Measurements from ENCODE around the gene MRPL39. TPM values are rescaled to one million over a fixed set of nuclear protein-coding genes. Genes with fewer than 3 reads are reported as not detected.

The MRPL39 gene
- total RNA-seq, 4 donors from 2014 or later, result 16.1 to 23.0 (median 19.9) TPM

DNA sequence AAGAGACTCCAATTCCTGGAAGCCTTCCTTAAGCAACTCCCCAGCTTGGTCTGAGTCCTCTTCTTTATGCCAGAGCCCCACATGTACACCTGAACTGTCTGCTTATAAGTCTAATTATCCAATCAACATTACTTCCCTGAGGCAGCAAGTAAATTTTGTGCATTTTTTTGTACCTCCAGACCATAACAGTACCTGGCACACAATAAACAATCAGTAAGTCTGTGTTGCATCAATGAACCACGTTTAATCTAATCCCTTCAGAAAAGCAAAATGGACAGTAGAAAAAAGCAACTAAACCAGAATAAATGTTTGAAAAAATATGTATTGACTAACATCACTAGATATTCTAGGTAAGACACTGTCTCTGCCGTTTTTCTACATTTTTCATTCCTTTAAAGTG, 20.5 kb downstream of the MRPL39 start:
- no peak overlapping the region for H3K27ac ChIP-seq
- no peak for TF ChIP-seq POLR2A (IDR thresholded peaks at IDR 0.05)
- TF ChIP-seq, protein P1, sequence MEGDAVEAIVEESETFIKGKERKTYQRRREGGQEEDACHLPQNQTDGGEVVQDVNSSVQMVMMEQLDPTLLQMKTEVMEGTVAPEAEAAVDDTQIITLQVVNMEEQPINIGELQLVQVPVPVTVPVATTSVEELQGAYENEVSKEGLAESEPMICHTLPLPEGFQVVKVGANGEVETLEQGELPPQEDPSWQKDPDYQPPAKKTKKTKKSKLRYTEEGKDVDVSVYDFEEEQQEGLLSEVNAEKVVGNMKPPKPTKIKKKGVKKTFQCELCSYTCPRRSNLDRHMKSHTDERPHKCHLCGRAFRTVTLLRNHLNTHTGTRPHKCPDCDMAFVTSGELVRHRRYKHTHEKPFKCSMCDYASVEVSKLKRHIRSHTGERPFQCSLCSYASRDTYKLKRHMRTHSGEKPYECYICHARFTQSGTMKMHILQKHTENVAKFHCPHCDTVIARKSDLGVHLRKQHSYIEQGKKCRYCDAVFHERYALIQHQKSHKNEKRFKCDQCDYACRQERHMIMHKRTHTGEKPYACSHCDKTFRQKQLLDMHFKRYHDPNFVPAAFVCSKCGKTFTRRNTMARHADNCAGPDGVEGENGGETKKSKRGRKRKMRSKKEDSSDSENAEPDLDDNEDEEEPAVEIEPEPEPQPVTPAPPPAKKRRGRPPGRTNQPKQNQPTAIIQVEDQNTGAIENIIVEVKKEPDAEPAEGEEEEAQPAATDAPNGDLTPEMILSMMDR (IDR thresholded peaks at IDR 0.05), result no peak
- WGBS, 2 donors, result 90 to 95% methylated on average over 2 of the region's 2 CpGs
- intact Hi-C loops (cut with DNase I), result no loop called here
- H3K9me3 ChIP-seq, result no peaks in the 10 kb centered on the region
- no peak for DNase-seq
- H3K36me3 ChIP-seq, result peaks cover 6 to 7% of the 10 kb centered on the region in 2 donors
- H3K4me3 ChIP-seq (replicated peaks in 1 of 3), result no peak overlapping the region
- H3K4me1 ChIP-seq, result no peaks in the 10 kb centered on the region
- H3K27me3 ChIP-seq, result no peaks in the 10 kb centered on the region

DNA sequence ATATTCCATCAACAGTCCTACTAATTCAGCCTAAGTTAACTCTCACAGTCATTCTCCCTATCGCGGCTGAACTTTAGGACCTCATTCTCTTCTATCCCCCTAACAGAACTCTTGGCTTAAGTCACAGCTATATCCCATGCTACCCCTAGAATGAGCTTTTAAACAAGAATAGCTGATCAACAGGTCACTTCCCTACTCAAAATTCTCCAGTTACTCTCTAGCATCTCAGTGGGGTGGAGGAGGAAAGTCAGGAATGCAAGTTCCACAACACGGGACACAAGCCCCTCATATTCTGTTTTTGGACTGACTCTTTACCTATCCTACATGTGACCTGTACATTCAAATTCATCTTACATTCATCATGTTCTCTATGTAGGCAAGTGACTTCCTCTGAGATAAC, 21.0 kb downstream of the MRPL39 start:
- H3K27ac ChIP-seq, result no peak overlapping the region
- no peaks in the 10 kb centered on the region for H3K4me1 ChIP-seq
- TF ChIP-seq, protein P1 (IDR thresholded peaks at IDR 0.05), result no peak
- no peak for TF ChIP-seq POLR2A (IDR thresholded peaks at IDR 0.05)
- H3K36me3 ChIP-seq, result peaks cover 5 to 6% of the 10 kb centered on the region in 2 donors
- H3K4me3 ChIP-seq (replicated peaks in 1 of 3), result no peak overlapping the region
- no peaks in the 10 kb centered on the region for H3K27me3 ChIP-seq
- DNase-seq, result no peak
- 95 to 97% methylated on average over 3 of the region's 3 CpGs for WGBS, 2 donors
- no peaks in the 10 kb centered on the region for H3K9me3 ChIP-seq
- intact Hi-C loops (cut with DNase I), result no loop called here

DNA sequence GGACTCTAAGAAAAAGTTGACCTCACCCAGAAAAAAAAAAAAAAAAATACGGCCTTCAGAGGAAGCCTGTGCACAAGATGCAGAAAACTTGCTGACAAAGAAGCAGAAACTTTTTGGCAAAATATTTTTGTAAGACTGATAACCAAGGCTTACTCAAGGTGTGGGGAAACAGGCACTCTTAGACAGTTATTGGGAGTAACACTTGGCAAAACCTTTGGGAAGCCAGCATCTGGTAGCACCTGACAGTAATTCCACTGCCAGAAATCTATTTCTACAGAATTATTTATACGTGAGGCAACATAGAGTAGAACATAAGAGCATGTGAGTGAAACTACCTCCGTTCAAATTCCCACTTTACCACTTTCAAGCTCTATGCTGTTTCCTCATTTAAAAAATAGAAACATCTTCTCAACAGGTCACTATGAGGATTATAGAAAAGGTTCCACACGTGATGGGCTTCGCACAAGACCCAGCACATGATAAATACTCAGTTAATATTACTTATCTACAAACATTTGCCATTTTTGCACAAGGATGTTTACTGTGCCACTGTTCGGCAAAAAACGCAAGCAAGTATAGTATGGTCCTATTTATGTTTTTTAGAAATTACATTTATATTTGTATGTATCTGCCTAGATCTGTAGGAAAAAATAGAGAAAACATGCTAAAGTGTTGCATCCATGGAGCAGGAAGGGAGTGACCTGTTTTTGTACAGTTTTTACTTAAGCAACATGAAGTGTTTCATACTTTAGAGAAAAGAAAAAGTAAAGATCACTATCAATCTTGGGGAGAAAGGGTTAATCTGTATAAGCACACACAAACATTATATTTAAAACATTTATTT, 22.2 kb downstream of the MRPL39 start:
- Histone ChIP-seq H3K4me3 (replicated peaks in 1 of 3) (no peak overlapping the region), H3K36me3 (peaks cover 5 to 6% of the 10 kb centered on the region in 2 donors), H3K27me3 (no peaks in the 10 kb centered on the region), H3K9me3 (no peaks in the 10 kb centered on the region), H3K27ac (no peak overlapping the region), H3K4me1 (no peaks in the 10 kb centered on the region)
- 93 to 94% methylated on average over 7 of the region's 7 CpGs for WGBS, 2 donors
- no peak for DNase-seq
- intact Hi-C loops (cut with DNase I), result no loop called here
- no peak for TF ChIP-seq POLR2A (IDR thresholded peaks at IDR 0.05)
- TF ChIP-seq, protein P1 (IDR thresholded peaks at IDR 0.05), result no peak

DNA sequence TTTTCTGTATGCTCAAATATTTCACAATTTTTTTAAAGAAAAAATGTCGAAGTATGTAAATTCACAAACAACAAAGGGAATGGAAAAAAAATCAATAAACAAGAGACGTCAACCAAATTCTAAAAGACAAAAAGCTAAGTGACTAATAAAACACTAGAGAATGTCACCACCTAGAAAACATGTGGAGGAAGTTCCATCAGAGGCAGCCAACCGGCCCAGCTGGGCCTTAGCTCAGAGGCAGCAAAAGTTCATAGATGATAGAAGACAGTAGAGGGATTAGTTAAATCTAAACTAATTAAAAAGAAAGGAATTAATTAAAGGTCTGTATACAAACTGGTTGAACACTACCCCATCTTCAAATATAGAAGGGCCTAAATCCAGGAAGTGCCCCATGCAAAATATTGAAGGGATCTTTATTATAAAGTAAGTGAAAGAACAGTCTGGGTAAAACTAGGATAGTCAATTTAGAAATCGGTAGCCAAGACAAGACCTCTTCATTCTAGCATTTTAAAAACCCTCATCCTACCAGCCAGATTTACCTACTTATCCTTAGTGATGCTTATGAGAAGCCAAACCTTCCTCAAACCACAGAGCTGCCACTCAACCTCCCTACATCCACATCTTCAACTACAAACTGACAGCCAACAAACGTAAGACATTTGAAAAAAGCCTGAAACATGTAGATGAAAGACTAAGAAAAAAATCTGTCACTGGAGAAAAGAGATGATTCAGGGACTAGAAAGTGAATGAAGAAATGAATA, 23.7 kb downstream of the MRPL39 start:
- H3K9me3 ChIP-seq, result no peaks in the 10 kb centered on the region
- DNase-seq, result no peak
- peaks cover 0 to 6% of the 10 kb centered on the region in 2 donors for H3K36me3 ChIP-seq
- no peaks in the 10 kb centered on the region for H3K4me1 ChIP-seq
- intact Hi-C loops (cut with DNase I), result no loop called here
- H3K4me3 ChIP-seq (replicated peaks in 1 of 3), result no peak overlapping the region
- H3K27me3 ChIP-seq, result no peaks in the 10 kb centered on the region
- TF ChIP-seq POLR2A (IDR thresholded peaks at IDR 0.05), result no peak
- TF ChIP-seq, protein P1 (IDR thresholded peaks at IDR 0.05), result no peak
- 77 to 88% methylated on average over 5 of the region's 5 CpGs for WGBS, 2 donors
- H3K27ac ChIP-seq, result no peak overlapping the region

DNA sequence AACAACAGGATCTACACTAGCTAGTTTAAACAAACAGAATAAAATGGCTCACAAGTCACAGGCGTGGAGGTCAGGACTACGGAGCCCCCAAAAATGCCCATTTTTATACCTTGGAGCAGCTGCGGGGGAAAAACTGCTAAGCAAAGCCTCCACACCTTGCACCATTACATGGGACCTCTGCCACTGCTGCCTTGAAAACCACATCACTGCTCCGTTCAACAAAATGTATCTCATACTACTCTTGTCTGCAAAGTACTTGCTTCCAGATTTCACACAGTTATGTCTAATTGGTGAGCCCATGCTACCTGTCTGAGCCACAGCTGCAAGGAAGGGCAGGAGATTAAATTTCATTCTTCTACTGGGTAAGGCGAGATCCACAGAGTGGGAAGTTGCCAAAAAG, 24.4 kb downstream of the MRPL39 start:
- no peak for DNase-seq
- no peaks in the 10 kb centered on the region for H3K4me1 ChIP-seq
- no peak overlapping the region for H3K4me3 ChIP-seq (replicated peaks in 1 of 3)
- TF ChIP-seq, protein P1 (IDR thresholded peaks at IDR 0.05), result no peak
- WGBS, 2 donors, result 87 to 95% methylated on average over 5 of the region's 5 CpGs
- no peaks in the 10 kb centered on the region for H3K27me3 ChIP-seq
- intact Hi-C loops (cut with DNase I), result no loop called here
- no peak overlapping the region for H3K27ac ChIP-seq
- H3K9me3 ChIP-seq, result no peaks in the 10 kb centered on the region
- H3K36me3 ChIP-seq, result peaks cover 0 to 3% of the 10 kb centered on the region in 2 donors
